Measurements from ENCODE around the gene GAGE12J. TPM values are rescaled to one million over a fixed set of nuclear protein-coding genes. Genes with fewer than 3 reads are reported as not detected.
"Not testable (repeated sequence)": the region's sequence is repeated elsewhere in the genome, so short reads cannot be mapped to it uniquely, and the experiment has no call there.

The GAGE12J gene
- total RNA-seq, 1 experiment from 2014 or later, result 0.69 TPM

DNA sequence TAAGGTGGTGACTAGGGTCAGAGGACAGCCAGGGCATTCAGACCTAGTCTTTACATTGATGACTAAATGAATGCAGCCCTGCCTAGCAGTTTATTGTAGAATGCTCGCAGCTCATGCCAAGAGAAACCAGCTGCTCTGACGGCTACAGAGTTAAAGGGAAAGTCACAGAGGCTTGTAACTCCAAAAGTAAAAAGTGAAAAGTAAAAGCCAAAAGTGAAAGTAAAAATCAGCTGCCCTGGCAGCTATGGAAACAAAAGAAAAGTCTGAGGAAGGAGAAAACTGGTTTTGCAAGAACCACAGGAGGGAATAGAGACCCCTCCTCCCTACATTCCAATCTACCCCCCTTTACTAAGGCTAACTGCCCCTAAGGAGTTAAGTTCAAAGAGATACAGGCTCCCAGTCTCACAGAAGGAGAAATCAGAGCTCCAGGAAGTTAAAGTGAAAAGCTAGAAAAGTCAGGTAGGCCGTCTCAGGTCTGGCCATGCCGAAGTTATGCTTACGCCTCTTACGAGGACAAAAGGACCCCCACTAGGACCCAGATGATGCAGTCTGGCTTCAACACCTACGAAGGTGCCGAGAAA lies 12.3 kb upstream of the GAGE12J start:
- peak; percentile 1 for DNase-seq (ENCODE audit: low read depth)

GRCh38 chrX:49310371-49310770 lies 11.5 kb upstream of the GAGE12J start:
- DNase-seq (ENCODE audit: low read depth), result no peak

DNA sequence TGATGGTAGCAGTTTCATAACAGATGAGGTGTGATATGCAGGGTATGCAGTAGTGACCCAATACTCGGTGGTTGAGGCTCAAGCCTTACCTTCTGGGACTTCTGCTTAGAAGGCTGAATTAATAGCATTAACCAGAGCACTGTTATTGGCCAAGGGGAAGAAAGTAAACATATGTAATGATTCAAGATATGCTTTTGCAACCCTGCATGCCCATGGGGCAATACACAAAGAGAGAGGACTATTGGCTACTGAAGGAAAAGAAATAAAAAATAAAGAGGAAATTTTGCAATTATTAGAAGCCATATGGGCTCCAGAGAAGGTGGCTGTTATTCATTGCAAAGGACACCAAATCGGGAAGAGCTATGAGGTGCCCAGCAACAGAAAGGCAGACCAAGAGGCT lies 9.7 kb upstream of the GAGE12J start:
- DNase-seq (ENCODE audit: low read depth), result no peak

DNA sequence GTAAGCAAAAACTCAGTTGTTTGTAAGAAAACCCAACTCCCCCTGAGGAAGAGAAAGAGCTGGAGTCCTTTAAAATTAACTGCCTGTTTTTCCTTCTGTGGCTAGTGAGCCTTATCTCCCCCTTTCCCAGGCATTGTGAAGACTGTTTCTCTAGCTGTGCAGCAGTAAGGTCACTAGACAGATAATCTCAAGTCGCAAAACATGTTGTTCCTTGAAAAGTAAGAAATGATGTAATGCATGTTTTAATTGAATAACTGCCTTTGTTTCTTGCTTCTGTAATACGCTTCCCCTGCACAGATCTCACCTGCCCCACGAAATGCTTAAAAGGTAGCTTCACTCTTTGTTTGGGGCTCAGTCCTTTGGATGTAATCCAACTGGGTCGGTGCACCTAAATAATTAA lies 5.8 kb upstream of the GAGE12J start:
- no peak for DNase-seq (ENCODE audit: low read depth)

DNA sequence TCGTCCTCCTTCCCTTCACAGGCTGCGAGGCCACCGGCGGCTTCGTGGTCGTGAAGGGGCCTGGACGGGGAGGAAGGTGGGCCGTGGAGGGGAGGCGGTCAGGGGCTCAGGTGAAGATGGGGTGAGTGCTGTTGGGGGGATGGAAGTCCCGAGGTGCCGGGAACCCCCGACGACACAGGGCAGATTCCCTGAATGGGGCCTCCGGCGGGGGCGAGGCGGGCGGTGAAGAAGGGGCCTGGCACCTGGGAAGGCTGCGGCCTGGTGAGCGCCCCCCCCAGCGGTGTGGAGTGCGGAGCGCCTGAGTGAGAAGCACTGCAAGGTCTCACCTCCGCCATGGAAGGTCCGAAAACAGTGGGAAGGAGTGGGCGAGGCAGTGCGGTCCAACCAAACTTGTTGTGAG lies 429 bp downstream of the GAGE12J start:
- DNase-seq (ENCODE audit: low read depth), result not testable (repeated sequence)

DNA sequence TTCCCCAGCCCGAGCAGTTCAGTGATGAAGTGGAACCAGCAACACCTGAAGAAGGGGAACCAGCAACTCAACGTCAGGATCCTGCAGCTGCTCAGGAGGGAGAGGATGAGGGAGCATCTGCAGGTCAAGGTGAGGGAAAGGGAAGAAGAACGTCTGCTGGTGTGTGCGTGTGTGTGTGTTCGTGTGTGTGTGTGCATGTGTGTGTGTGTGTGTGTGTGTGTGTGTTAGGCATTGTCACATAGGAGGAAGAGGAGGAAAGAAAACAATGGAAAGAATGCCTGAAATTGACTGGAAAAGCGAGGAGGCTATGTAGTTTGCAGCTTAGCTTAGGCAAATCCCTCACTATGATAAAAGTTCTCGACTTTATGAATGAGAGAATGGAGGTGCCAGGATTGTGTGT lies 1.9 kb downstream of the GAGE12J start:
- DNase-seq (ENCODE audit: low read depth), result not testable (repeated sequence)

DNA sequence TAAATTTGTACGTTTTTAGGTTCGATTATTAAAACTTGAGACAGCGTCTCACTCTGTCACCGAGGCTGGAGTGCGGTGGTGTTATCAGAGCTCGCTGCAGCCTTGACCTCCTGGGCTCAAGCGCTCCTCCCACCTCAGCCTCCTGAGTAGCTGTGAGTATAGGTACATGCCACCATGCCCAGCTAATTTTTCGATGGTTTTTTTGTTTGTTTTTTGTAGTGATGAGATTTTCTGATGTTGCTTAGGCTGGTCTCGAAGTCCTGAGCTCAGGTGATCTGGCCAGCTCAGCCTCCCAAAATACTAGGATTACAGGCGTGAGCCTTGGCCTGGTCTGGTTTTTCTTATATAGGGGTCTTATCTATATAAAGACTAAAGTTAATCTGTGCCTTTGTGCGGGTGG lies 8.6 kb downstream of the GAGE12J start:
- DNase-seq (ENCODE audit: low read depth), result not testable (repeated sequence)

DNA sequence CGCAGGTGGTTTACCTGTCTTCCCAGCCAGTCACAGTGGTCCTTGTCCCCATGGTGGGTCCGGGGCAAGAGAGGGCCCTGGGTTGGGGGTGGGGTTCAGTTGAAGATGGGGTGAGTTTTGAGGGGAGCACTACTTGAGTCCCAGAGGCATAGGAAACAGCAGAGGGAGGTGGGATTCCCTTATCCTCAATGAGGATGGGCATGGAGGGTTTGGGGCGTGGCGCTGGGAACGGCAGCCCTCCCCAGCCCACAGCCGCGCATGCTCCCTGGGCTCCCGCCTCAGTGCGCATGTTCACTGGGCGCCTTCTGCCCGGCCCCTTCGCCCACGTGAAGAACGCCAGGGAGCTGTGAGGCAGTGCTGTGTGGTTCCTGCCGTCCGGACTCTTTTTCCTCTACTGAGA lies 9.4 kb downstream of the GAGE12J start, which contains the start of gene GAGE13:
GAGE13 (plus strand) TSS at position 301 of the 400 bp plus-strand sequence. CDS start 1,156 bp downstream, outside the sequence.
- DNase-seq (ENCODE audit: low read depth), result not testable (repeated sequence)

DNA sequence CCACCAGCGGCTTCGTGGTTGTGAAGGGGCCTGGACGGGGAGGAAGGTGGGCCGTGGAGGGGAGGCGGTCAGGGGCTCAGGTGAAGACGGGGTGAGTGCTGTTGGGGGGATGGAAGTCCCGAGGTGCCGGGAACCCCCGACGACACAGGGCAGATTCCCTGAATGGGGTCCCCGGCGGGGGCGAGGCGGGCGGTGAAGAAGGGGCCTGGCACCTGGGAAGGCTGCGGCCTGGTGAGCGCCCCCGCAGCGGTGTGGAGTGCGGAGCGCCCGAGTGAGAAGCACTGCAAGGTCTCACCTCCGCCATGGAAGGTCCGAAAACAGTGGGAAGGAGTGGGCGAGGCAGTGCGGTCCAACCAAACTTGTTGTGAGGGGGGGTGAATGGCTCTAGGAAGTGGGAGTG lies 10.0 kb downstream of the GAGE12J start:
- not testable (repeated sequence) for DNase-seq (ENCODE audit: low read depth)

GRCh38 chrX:49341449-49341848 lies 19.6 kb downstream of the GAGE12J start:
- not testable (repeated sequence) for DNase-seq (ENCODE audit: low read depth)

DNA sequence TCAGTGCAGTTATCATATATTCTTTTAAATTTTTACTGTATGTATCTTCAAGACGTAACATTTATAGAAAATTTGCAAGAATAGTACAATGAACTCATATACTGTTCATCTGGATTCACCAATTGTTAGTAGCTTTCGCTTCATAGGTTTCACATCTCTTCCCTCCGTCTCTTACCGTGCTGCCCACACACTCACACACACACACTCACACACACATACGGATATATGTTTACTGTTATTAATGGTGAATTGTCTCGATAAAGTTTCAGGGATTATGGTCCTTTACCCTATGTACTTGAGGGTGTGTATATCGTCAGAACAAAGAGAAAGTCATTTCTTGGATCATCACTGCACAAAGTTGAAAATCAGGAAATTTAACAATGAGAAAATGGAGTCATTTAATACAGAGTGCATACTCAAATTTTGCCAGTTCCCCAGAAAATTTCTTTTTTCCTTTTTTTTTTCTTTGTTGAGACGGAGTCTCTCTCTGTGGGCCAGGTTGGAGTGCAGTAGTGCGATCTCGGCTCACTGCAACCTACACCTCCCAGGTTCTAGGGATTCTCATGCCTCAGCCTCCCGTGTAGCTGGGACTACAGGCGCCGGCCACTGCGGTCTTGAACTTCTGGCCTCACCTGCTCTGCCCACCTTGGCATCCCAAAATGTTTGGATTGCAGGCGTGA lies 22.8 kb downstream of the GAGE12J start:
- DNase-seq (ENCODE audit: low read depth), result not testable (repeated sequence)

DNA sequence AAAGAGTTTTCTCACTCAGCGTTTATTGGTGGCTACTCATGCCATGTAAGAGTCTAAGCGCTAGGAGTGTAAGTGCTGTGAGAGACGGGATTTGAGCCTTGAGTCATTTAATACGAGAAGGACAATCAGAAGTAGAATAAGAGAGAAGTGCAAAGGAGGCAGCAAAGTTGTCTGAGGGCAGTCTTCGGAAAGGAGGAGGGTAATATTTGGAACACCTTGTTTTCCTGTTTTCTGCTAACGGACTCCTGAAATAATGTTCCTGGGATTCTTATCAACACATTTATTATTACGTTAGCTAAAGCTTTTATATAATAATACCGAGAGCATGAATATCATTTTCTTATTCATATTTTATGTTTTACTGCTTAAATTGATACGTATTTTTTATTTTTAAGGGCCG lies 23.6 kb downstream of the GAGE12J start:
- not testable (repeated sequence) for DNase-seq (ENCODE audit: low read depth)

GRCh38 chrX:49346150-49346549 lies 24.3 kb downstream of the GAGE12J start:
- not testable (repeated sequence) for DNase-seq (ENCODE audit: low read depth)

Other genes starting within 250 kb of the GAGE12J start
- gene PRAF2, start 248.0 kb upstream of the GAGE12J start, total RNA-seq (2014; rRNA removed; shearing (Covaris generic)), result 8.6 and 22.1 TPM in 2 replicates
- 40.7 and 45.2 TPM in 2 replicates for gene WDR45, start 242.2 kb upstream of the GAGE12J start, total RNA-seq (2014; rRNA removed; shearing (Covaris generic))
- 27.6 and 30.2 TPM in 2 replicates for gene GPKOW, start 198.3 kb upstream of the GAGE12J start, total RNA-seq (2014; rRNA removed; shearing (Covaris generic))
- 0.13 TPM in 1 of 2 replicates, not detected in the other for gene MAGIX, start 159.3 kb upstream of the GAGE12J start, total RNA-seq (2014; rRNA removed; shearing (Covaris generic))
- gene PLP2, start 150.1 kb upstream of the GAGE12J start, total RNA-seq (2014; rRNA removed; shearing (Covaris generic)), result 126 and 199 TPM in 2 replicates
- 4.3 and 5.6 TPM in 2 replicates for gene PRICKLE3, start 135.7 kb upstream of the GAGE12J start, total RNA-seq (2014; rRNA removed; shearing (Covaris generic))
- gene SYP, start 121.8 kb upstream of the GAGE12J start, total RNA-seq (2014; rRNA removed; shearing (Covaris generic)), result 0.23 and 0.70 TPM in 2 replicates
- gene CACNA1F, start 88.7 kb upstream of the GAGE12J start, total RNA-seq (2014; rRNA removed; shearing (Covaris generic)), result not detected in 2 replicates
- 9.8 and 13.1 TPM in 2 replicates for gene CCDC22, start 86.6 kb upstream of the GAGE12J start, total RNA-seq (2014; rRNA removed; shearing (Covaris generic))
- not detected in 2 replicates for gene FOXP3, start 57.3 kb upstream of the GAGE12J start, total RNA-seq (2014; rRNA removed; shearing (Covaris generic))
- 0.30 and 0.53 TPM in 2 replicates for gene PPP1R3F, start 52.2 kb upstream of the GAGE12J start, total RNA-seq (2014; rRNA removed; shearing (Covaris generic))
- gene GAGE10, start 18.4 kb upstream of the GAGE12J start, total RNA-seq (2014; rRNA removed; shearing (Covaris generic)), result not detected in 2 replicates
- gene GAGE13, start 9.5 kb downstream of the GAGE12J start, total RNA-seq (2014; rRNA removed; shearing (Covaris generic)), result 9.9 TPM in 1 of 2 replicates, not detected in the other
- gene GAGE12C, start 210.1 kb downstream of the GAGE12J start, total RNA-seq (2014; rRNA removed; shearing (Covaris generic)), result not detected in 2 replicates
- not detected in 2 replicates for gene GAGE12D, start 219.7 kb downstream of the GAGE12J start, total RNA-seq (2014; rRNA removed; shearing (Covaris generic))
- not detected in 2 replicates for gene GAGE12E, start 229.3 kb downstream of the GAGE12J start, total RNA-seq (2014; rRNA removed; shearing (Covaris generic))
- not detected in 2 replicates for gene GAGE12F, start 238.8 kb downstream of the GAGE12J start, total RNA-seq (2014; rRNA removed; shearing (Covaris generic))
- not detected in 2 replicates for gene GAGE12G, start 248.4 kb downstream of the GAGE12J start, total RNA-seq (2014; rRNA removed; shearing (Covaris generic))

Data from HT1080 (cell line).